Measurements from ENCODE around the gene PRICKLE3.

- TF ChIP-seq POLR2A (IDR thresholded peaks at IDR 0.05) = no peak
- TF ChIP-seq, protein P1, sequence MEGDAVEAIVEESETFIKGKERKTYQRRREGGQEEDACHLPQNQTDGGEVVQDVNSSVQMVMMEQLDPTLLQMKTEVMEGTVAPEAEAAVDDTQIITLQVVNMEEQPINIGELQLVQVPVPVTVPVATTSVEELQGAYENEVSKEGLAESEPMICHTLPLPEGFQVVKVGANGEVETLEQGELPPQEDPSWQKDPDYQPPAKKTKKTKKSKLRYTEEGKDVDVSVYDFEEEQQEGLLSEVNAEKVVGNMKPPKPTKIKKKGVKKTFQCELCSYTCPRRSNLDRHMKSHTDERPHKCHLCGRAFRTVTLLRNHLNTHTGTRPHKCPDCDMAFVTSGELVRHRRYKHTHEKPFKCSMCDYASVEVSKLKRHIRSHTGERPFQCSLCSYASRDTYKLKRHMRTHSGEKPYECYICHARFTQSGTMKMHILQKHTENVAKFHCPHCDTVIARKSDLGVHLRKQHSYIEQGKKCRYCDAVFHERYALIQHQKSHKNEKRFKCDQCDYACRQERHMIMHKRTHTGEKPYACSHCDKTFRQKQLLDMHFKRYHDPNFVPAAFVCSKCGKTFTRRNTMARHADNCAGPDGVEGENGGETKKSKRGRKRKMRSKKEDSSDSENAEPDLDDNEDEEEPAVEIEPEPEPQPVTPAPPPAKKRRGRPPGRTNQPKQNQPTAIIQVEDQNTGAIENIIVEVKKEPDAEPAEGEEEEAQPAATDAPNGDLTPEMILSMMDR (IDR thresholded peaks at IDR 0.05) = no peak
These were observed 26.0 kb upstream of the PRICKLE3 start for GRCh38 chrX:49212209-49212608.

All from adrenal gland (tissue), 5 donors.